HL-60 (cell line): Measurements from ENCODE around the gene INTS11.

Experiments
- DNase-seq, 2 experiments: peaks; one replicate each; pipeline ENCODE4 v3.0.0-alpha.2; 2010 to 2020; ENCODE audit warnings: low read depth in 1 of 2, low spot score in 1 of 2
- H3K27ac ChIP-seq: fragments of 250-450 bp; sonication (Bioruptor Pico); replicated peaks from 2 replicates; pipeline ENCODE4 v1.5.1; 2020; ENCODE audit warnings: mild to moderate bottlenecking, moderate library complexity
- H3K27me3 ChIP-seq: fragments of 250-450 bp; sonication (Bioruptor Pico); 2 replicates; pipeline ENCODE4 v1.5.1; 2021; ENCODE audit warnings: mild to moderate bottlenecking, moderate library complexity; ENCODE audit not compliant: insufficient read depth, poor library complexity, severe bottlenecking
- H3K4me3 ChIP-seq: replicated peaks from 2 replicates; pipeline ENCODE4 v1.5.1; 2011; ENCODE audit warnings: mild to moderate bottlenecking, control low read depth, low read length; ENCODE audit not compliant: insufficient read depth
- GABPA ChIP-seq: IDR thresholded peaks from 2 replicates; pipeline ENCODE4 v1.6.1; 2012; ENCODE audit warnings: low read depth
- POLR2AphosphoS5 ChIP-seq: IDR thresholded peaks from 2 replicates; pipeline ENCODE4 v1.6.1; 2012; ENCODE audit warnings: low read depth
- SPI1 ChIP-seq: IDR thresholded peaks from 2 replicates; pipeline ENCODE4 v1.6.1; 2012; ENCODE audit warnings: low read depth, mild to moderate bottlenecking, borderline replicate concordance
- TF ChIP-seq, protein P1 (sequence below): IDR thresholded peaks from 2 replicates; pipeline ENCODE4 v1.6.1; 2012; ENCODE audit warnings: low read depth; ENCODE audit not compliant: insufficient replicate concordance
- TF ChIP-seq, protein P2 (sequence below): IDR thresholded peaks from one replicate; pipeline ENCODE4 v1.5.1; 2011; ENCODE audit warnings: low read length, control low read depth, inconsistent platforms; ENCODE audit not compliant: insufficient read depth

INTS11 gene

DNA sequence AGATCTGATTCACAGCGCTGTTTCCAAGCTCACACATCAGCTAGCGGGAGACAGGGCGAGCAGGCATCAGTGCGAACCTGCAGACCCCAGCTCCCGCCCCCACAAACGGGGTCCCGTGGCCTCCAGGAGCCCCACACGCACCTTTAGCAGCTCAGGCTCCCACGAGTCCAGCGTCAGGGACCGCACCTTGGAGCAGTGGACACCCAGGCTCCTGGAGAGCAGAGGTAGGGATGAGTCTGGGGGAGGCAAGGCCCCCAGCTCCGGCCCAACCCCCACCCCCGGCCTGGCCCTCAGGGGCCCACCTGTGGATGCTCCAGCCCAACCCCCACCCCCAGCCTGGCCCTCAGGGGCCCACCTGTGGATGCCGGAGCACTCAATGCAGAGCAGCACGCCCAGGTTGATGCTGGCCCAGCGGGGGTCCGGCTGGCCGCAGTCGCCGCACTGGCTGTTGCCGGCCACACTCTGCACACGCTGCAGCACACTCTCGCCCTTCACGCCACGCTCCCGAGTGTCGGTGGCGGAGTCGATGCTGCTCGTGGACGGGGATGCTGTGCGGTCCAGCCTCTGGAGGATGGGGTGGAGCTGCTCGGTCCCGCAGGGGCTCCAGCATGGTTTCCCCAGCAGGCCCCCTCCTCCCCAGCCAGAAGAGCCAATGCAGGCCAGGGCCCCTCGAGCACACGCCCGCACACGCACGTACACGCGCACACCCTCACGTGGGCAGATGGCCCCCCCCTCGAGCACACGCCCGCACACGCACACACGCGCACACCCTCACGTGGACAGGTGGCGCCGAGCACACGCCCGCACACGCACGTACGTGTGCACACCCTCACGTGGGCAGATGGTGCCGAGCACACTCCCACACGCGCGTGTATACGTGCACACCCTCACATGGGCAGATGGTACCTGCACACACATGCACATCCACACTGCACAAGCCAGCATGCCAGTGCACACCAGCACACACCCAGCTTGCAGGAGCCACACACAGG is 28.1 kb downstream of the INTS11 start:
- no peak overlapping the region for H3K4me3 ChIP-seq
- no peak overlapping the region for H3K27ac ChIP-seq
- TF ChIP-seq, protein P1, sequence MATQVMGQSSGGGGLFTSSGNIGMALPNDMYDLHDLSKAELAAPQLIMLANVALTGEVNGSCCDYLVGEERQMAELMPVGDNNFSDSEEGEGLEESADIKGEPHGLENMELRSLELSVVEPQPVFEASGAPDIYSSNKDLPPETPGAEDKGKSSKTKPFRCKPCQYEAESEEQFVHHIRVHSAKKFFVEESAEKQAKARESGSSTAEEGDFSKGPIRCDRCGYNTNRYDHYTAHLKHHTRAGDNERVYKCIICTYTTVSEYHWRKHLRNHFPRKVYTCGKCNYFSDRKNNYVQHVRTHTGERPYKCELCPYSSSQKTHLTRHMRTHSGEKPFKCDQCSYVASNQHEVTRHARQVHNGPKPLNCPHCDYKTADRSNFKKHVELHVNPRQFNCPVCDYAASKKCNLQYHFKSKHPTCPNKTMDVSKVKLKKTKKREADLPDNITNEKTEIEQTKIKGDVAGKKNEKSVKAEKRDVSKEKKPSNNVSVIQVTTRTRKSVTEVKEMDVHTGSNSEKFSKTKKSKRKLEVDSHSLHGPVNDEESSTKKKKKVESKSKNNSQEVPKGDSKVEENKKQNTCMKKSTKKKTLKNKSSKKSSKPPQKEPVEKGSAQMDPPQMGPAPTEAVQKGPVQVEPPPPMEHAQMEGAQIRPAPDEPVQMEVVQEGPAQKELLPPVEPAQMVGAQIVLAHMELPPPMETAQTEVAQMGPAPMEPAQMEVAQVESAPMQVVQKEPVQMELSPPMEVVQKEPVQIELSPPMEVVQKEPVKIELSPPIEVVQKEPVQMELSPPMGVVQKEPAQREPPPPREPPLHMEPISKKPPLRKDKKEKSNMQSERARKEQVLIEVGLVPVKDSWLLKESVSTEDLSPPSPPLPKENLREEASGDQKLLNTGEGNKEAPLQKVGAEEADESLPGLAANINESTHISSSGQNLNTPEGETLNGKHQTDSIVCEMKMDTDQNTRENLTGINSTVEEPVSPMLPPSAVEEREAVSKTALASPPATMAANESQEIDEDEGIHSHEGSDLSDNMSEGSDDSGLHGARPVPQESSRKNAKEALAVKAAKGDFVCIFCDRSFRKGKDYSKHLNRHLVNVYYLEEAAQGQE = no peak
- TF ChIP-seq SPI1 = no peak
- TF ChIP-seq, protein P2, sequence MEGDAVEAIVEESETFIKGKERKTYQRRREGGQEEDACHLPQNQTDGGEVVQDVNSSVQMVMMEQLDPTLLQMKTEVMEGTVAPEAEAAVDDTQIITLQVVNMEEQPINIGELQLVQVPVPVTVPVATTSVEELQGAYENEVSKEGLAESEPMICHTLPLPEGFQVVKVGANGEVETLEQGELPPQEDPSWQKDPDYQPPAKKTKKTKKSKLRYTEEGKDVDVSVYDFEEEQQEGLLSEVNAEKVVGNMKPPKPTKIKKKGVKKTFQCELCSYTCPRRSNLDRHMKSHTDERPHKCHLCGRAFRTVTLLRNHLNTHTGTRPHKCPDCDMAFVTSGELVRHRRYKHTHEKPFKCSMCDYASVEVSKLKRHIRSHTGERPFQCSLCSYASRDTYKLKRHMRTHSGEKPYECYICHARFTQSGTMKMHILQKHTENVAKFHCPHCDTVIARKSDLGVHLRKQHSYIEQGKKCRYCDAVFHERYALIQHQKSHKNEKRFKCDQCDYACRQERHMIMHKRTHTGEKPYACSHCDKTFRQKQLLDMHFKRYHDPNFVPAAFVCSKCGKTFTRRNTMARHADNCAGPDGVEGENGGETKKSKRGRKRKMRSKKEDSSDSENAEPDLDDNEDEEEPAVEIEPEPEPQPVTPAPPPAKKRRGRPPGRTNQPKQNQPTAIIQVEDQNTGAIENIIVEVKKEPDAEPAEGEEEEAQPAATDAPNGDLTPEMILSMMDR = no peak
- no peak for TF ChIP-seq POLR2AphosphoS5
- no peak for TF ChIP-seq GABPA
- DNase-seq = no peak
- no peaks in the 10 kb centered on the region for H3K27me3 ChIP-seq

DNA sequence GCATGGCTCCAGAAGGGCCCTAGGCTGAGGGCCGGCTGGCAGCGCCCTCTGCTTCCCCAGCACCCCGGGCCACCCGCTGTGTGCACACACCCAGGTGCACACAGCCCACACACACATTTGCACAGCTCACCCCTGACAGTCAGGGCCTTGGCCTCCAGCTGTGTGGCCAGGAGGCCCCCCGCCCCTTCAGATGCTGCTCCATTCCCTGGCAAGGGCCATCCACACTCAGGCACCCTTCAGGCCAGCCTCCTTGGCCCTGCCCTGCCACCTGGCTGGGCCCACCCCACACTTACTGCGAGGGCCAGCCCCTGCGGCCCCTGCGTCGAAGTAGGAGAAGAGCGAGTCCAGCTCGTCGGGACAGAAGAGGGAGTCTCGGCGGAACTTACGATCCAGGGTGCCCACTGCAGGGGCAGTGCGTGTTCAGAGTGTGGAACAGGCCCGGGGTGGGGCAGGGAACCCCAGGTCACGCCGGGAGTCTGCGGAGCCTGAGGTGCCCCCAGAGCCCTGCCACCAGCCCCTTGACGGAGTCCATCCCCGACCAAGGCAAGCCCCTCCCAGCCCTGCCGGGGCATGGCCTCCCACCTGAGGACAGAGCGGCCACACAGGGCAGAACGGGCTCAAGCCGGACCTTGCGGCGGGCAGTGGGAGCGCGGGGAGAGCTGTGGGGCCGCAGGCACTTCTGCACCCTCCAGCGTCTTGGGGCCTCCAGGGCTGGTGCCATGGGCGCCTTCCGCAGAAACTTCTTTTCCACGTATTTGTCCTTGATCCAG is 29.1 kb downstream of the INTS11 start:
- DNase-seq = no peak
- TF ChIP-seq POLR2AphosphoS5 (no peak), SPI1 (no peak), GABPA (no peak)
- TF ChIP-seq, protein P2 = no peak
- TF ChIP-seq, protein P1 = no peak
- H3K4me3 ChIP-seq = no peak overlapping the region
- no peaks in the 10 kb centered on the region for H3K27me3 ChIP-seq
- H3K27ac ChIP-seq = no peak overlapping the region

DNA sequence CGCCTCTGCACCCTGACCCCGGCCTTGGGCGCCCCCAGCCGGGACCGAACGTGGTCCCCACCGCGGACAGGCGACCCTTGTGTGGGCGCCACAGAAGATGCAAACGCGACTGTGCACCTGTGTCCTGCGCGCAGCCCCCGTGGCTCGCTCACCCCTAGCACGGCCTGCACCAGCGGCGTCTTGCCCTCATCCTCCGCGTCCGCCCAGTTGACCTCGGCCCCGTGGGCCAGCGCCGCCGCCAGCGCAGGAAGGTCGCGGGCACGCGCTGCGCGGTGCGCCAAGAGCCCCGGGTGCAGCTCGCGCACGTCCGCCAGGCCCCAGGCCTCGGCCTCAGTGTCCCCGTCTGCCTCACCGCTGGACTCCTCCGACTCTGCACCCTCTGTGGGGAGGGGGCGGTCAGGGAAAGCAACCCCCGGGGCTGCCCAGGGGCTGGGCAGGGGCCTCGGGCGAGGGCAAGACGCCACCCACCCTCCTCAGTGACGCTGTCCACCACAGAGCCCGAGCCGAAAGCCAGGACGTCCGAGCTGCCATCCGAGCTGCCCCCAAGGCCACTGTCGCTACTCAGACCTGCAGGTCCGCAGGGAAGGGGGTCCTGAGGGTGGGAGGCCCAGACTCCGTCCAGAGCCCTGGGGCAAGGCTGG is 30.1 kb downstream of the INTS11 start:
- no peak for TF ChIP-seq POLR2AphosphoS5
- TF ChIP-seq, protein P1 = no peak
- no peak for TF ChIP-seq SPI1
- no peak for TF ChIP-seq GABPA
- TF ChIP-seq, protein P2 = no peak
- Histone ChIP-seq H3K27me3 (no peaks in the 10 kb centered on the region), H3K4me3 (no peak overlapping the region), H3K27ac (no peak overlapping the region)
- no peak for DNase-seq
